Measurements from ENCODE around the gene DCAF4L1.
A peak's percentile ranks its signal among the peaks of the same experiment; 100 is the strongest.

The DCAF4L1 gene, protein sequence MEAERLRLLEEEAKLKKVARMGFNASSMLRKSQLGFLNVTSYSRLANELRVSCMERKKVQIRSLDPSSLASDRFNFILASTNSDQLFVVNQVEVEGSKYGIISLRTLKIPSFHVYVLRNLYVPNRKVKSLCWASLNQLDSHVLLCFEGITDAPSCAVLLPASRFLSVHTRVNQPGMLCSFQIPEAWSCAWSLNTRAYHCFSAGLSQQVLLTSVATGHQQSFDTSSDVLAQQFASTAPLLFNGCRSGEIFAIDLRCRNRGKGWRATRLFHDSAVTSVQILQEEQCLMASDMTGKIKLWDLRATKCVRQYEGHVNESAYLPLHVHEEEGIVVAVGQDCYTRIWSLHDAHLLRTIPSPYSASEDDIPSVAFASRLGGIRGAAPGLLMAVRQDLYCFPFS

GRCh38 chr4:41981456-41981855 is at the start of gene DCAF4L1:
Gene DCAF4L1, plus strand, starts transcription at chr4:41981756. Its CDS starts 37 bp downstream, at chr4:41981793.
- DNase-seq (ENCODE audit: low read depth in 2 of 2) = no peak

GRCh38 chr4:41932988-41933387 is 48.6 kb upstream of the DCAF4L1 start:
- no peak for DNase-seq (ENCODE audit: low read depth in 2 of 2)

GRCh38 chr4:41933997-41934503 is 47.5 kb upstream of the DCAF4L1 start:
- no peak for DNase-seq (ENCODE audit: low read depth in 2 of 2)

- DNase-seq (ENCODE audit: low read depth in 2 of 2) = no peak
Measured at GRCh38 chr4:41934514-41934900, 47.0 kb upstream of the DCAF4L1 start.

GRCh38 chr4:41934901-41935651 is 46.5 kb upstream of the DCAF4L1 start, which contains the start of gene TMEM33:
Gene TMEM33, plus strand, starts transcription at chr4:41935429. Its CDS starts 56 bp downstream, at chr4:41935485.
- peak; percentile 65 to 68 for DNase-seq (ENCODE audit: low read depth in 2 of 2)

DNA sequence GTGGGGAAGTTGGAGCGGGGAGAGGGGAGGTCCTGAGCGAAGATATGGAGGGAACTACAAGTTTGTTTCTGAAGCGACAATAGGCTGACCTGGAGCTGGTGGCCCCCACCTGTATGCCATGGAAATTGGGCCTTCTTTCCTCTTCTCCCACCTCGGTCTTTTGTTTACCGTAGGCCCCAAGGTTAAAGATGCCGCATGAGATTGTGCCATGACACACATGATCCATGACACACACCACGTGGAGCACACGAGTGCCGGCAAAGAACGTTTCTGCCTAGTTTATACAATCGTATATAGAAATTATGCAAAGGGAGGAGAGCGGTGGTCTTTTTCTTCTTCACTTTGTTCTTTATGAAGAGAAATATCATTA is 45.9 kb upstream of the DCAF4L1 start:
- DNase-seq (ENCODE audit: low read depth in 2 of 2) = peak; percentile 12 to 19

- no peak for DNase-seq (ENCODE audit: low read depth in 2 of 2)
Measured at GRCh38 chr4:41939016-41939626, 42.4 kb upstream of the DCAF4L1 start.

- DNase-seq (ENCODE audit: low read depth in 2 of 2) = no peak
Measured at GRCh38 chr4:41940834-41941233, 40.7 kb upstream of the DCAF4L1 start.

DNA sequence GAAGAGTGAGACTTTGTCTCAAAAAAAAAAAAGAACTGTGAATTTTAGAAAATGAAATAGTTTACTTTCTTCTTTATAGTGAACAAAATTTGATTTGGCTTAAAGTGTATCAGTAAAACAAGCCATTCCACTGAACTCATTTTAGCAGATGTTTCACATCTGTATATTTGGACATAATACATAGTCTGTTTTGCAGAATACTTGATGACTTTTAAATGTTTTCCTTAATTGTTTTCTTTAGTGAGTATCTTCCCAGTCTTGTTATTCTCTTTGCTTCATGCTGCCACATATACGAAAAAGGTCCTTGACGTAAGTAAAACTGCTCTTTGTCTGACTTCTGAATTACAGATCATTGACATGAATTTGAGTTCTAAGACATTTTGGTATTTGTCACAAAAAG is 38.0 kb upstream of the DCAF4L1 start:
- no peak for DNase-seq (ENCODE audit: low read depth in 2 of 2)

GRCh38 chr4:41944089-41944488 is 37.5 kb upstream of the DCAF4L1 start:
- DNase-seq (ENCODE audit: low read depth in 2 of 2) = no peak

DNA sequence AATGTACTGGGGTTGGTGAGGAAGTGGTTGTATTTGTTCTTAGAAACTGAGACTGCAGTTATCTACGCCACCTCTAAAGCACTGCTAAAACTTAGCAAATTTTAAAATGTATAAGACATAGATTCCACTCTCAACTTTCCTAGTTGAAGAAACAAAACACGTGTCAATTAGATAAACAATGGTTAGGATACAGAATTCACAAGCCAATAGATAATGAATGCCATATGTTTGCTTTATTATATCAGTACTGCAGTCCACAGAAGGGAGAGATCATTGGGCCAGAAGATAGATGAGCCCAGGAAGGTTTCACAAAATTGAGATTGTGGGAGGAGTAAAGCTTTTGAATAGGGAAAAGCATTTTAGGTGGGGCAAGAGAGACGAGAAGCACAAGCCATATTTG is 32.0 kb upstream of the DCAF4L1 start:
- no peak for DNase-seq (ENCODE audit: low read depth in 2 of 2)

GRCh38 chr4:41957634-41958033 is 23.9 kb upstream of the DCAF4L1 start:
- no peak for DNase-seq (ENCODE audit: low read depth in 2 of 2)

DNA sequence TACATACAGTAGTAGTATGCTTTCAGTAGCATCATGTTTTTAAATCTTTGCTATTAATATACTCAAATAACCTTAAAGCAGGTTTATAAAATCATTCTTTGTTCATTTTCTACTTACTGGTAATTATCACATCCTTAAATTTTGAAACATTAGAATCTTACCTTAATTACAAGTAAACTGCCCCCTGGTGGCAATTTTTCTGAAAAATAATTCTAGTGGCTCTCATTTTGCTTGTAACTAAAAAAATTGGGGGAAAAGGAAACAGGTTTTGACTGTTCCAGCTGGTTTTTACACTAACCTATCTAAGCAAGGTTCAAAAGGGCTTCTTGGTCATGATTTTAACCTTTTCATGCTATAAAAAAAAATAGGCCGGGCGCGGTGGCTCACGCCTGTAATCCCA is 18.5 kb upstream of the DCAF4L1 start:
- no peak for DNase-seq (ENCODE audit: low read depth in 2 of 2)

- DNase-seq (ENCODE audit: low read depth in 2 of 2) = no peak
Measured at GRCh38 chr4:41964401-41964800, 17.2 kb upstream of the DCAF4L1 start.

DNA sequence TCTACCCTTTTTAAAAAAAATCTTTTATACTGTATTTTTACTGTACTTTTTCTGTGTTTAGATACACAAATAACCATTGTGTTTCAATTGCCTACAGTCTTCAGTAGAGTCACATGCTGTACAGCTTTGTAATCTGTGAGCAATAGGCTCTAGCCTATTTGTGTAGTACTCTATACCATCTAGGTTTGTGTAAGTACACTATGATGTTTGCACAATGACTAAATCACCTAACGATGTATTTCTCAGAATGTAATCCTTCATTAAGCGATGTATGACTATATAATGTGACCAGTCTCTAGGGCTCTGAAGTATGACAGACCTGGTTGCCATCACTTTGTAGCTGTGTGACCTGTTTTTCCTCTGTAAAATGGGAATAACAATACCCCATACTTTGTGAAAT is 14.2 kb upstream of the DCAF4L1 start:
- no peak for DNase-seq (ENCODE audit: low read depth in 2 of 2)

DNA sequence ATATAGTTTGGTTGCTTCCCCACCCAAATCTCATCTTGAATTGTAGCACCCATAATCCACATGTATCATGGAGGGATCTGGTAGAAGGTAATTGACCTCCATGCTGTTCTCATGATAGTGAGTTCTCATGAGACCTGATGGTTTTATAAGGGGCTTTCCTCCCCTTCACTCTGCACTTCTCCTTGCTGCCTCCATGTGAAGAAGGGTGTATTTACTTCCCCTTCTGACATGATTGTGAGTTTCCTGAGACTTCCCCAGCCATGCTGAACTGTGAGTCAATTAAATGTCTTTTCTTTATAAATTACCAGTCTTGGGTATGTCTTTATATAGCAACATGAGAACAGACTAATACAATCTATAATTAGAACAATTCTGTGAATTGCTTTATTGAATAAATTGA is 11.9 kb upstream of the DCAF4L1 start:
- no peak for DNase-seq (ENCODE audit: low read depth in 2 of 2)

DNA sequence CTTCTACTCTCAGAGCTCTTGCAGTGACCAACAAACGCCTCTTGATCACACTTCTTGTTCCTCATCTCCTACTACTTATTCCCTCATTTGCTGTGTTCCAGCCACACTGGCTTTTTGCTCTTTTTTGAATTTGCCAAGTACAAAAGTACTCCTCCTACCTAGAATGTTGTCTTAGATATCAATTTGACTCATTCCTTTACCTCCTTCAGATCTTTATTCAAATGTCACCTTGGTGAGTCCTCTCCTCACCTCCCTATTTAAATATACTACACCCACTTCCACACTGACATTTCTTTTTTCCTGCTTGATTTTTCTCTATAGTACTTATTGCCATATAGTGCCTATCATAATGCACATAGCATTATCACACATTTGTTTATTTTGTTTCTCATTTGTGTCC is 6.2 kb upstream of the DCAF4L1 start:
- DNase-seq (ENCODE audit: low read depth in 2 of 2) = no peak

GRCh38 chr4:41976775-41977516 is 4.6 kb upstream of the DCAF4L1 start:
- DNase-seq (ENCODE audit: low read depth in 2 of 2) = no peak

DNA sequence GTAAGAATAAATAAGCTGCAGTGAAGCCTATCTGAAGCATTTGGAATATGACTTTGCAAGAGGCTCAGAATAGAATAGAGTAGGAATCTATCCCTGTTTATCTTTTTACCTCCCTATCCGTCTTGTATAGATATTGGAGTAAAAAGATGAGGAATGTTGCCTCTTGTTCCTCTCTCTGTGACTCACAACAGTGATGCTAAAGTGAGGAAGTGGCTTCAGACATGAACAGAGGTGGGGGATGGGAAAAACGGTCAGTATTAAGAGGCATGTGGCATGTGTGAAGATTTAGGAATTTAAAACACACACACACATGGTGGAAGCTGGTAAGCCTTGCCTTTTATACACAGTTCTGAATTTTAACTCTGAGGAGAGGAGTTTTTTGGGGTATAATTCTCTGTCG is 3.8 kb upstream of the DCAF4L1 start:
- no peak for DNase-seq (ENCODE audit: low read depth in 2 of 2)

DNA sequence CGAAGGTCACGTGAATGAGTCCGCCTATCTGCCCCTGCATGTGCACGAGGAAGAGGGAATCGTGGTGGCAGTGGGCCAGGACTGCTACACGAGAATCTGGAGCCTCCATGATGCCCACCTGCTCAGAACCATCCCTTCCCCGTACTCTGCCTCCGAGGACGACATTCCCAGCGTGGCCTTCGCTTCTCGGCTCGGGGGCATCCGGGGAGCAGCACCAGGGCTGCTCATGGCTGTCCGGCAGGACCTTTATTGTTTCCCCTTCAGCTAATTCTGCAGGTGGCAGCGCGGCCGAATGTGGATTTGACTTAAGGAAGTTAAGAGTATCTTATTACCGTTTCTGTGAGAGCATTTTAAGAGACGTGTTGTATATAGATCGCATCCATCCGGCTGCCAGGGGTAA is 1.2 kb downstream of the DCAF4L1 start:
- DNase-seq (ENCODE audit: low read depth in 2 of 2) = no peak

DNA sequence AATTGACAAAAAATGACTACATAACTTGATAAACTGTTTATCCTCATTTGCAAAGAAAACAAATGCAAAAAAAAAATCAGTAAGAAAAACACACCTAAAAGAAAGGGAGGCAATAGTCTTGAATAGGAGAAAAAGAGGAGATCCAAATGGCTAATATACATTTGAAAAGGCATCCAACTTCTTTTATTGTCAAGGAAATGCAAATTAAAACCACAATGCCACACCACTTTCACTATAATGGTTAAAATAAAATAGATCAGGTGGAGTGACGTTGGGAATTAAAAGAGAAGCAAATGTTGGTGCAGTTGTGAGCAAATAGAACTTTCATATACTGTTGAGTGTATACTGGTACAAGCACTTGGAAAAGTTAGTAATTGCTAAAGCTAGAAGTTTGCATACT is 3.6 kb downstream of the DCAF4L1 start:
- no peak for DNase-seq (ENCODE audit: low read depth in 2 of 2)

DNA sequence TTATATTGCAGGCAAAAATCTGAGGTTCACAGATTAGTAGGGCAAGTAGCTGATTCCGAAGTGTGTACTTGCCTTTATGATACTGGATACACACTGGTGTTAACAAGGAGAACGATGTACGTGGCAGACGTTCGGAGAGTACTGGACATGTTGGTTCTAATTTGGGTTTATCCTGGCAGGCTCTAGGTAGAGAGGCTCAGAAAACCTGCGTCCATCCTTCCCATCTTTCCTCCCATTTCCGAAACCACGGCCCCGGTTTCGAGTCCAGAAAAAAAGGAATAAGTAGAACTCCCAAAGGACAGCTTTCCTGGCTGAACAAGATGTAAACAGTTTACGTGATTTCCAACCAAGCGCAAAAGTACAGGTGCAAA is 8.4 kb downstream of the DCAF4L1 start:
- no peak for DNase-seq (ENCODE audit: low read depth in 2 of 2)

All from stimulated activated CD4-positive, alpha-beta T cell treated with anti-CD3 and anti-CD28 coated beads, Interleukin-1b, Interleukin-23, amount 100 ng/mL, for 4 hours (primary cell).